ENCODE measurements around the gene ATP1A4. TPM values are rescaled to one million over a fixed set of nuclear protein-coding genes. Genes with fewer than 3 reads are reported as not detected.

The ATP1A4 gene
- total RNA-seq, 4 donors from 2014 or later = 0.07 to 0.47 TPM; not detected in 2

GRCh38 chr1:160186729-160187128 lies 35.3 kb downstream of the ATP1A4 start:
- Histone ChIP-seq H3K4me1 (peaks cover 28 to 41% of the 10 kb centered on the region in 2 donors), H3K27ac (peak overlapping the region; percentile 90 to 95 (median 92)), H3K9me3 (no peaks in the 10 kb centered on the region), H3K27me3 (no peaks in the 10 kb centered on the region), H3K4me3 (no peak overlapping the region), H3K36me3 (no peaks in the 10 kb centered on the region)
- intact Hi-C loops (cut with DNase I; ENCODE audit: low total_unique reads) = no loop called here
- DNase-seq (no peak), ATAC-seq (no peak)
- TF ChIP-seq CTCF (IDR thresholded peaks at IDR 0.05 in 4 of 5, conservative IDR thresholded peaks at IDR 0.05 in 1 of 5) = no peak
- TF ChIP-seq POLR2A (IDR thresholded peaks at IDR 0.05) = no peak
- in situ Hi-C loops (cut with MboI; ENCODE audit: low sequenced_read_pairs in 4 of 4) = loop anchor here in 1 of 4 donors (10.0 kb wide), 1 partner anchor 82 kb away; no protein-coding TSS in a partner anchor

GRCh38 chr1:160187407-160187806 lies 36.0 kb downstream of the ATP1A4 start:
- ATAC-seq = no peak

GRCh38 chr1:160188341-160188740 lies 36.9 kb downstream of the ATP1A4 start:
- H3K9me3 ChIP-seq = no peaks in the 10 kb centered on the region
- peaks cover 45 to 55% of the 10 kb centered on the region in 2 donors for H3K4me1 ChIP-seq
- intact Hi-C loops (cut with DNase I; ENCODE audit: low total_unique reads) (loop anchor here (2.0 kb wide), 1 partner anchor 20 kb away; no protein-coding TSS in a partner anchor), in situ Hi-C loops (cut with MboI; ENCODE audit: low sequenced_read_pairs in 4 of 4) (loop anchor here in 1 of 4 donors (10.0 kb wide), 1 partner anchor 84 kb away; no protein-coding TSS in a partner anchor)
- no peak for TF ChIP-seq POLR2A (IDR thresholded peaks at IDR 0.05)
- TF ChIP-seq CTCF (IDR thresholded peaks at IDR 0.05 in 4 of 5, conservative IDR thresholded peaks at IDR 0.05 in 1 of 5) = no peak
- H3K27me3 ChIP-seq = no peaks in the 10 kb centered on the region
- peak overlapping the region; percentile 90 to 95 (median 92) for H3K27ac ChIP-seq
- no peaks in the 10 kb centered on the region for H3K36me3 ChIP-seq
- no peak overlapping the region for H3K4me3 ChIP-seq
- no peak for ATAC-seq
- no peak for DNase-seq

More at GRCh38 chr1:160187407-160187806, 36.0 kb downstream of the ATP1A4 start:
- in situ Hi-C loops (cut with MboI; ENCODE audit: low sequenced_read_pairs in 4 of 4) = loop anchor here in 1 of 4 donors (10.0 kb wide), 1 partner anchor 83 kb away; no protein-coding TSS in a partner anchor
- no peaks in the 10 kb centered on the region for H3K9me3 ChIP-seq
- H3K36me3 ChIP-seq = no peaks in the 10 kb centered on the region
- peak overlapping the region; percentile 90 to 95 (median 92) for H3K27ac ChIP-seq
- intact Hi-C loops (cut with DNase I; ENCODE audit: low total_unique reads) = no loop called here
- H3K27me3 ChIP-seq = no peaks in the 10 kb centered on the region
- TF ChIP-seq CTCF (IDR thresholded peaks at IDR 0.05 in 4 of 5, conservative IDR thresholded peaks at IDR 0.05 in 1 of 5) (no peak), POLR2A (IDR thresholded peaks at IDR 0.05) (no peak)
- DNase-seq = no peak
- H3K4me1 ChIP-seq = peaks cover 35 to 47% of the 10 kb centered on the region in 2 donors
- no peak overlapping the region for H3K4me3 ChIP-seq

- Histone ChIP-seq H3K27me3 (no peaks in the 10 kb centered on the region), H3K36me3 (peaks cover 0 to 11% of the 10 kb centered on the region in 2 donors), H3K27ac (peak within 1 kb of the TSS; percentile 90 to 95 (median 92)), H3K4me1 (peaks cover 56 to 66% of the 10 kb centered on the region in 2 donors), H3K9me3 (no peaks in the 10 kb centered on the region), H3K4me3 (peak within 1 kb of the TSS; percentile 41 to 54 (median 47))
- intact Hi-C loops (cut with DNase I; ENCODE audit: low total_unique reads) = loop anchor here (2.0 to 5.0 kb wide), 3 partner anchors 21 to 152 kb away; partner anchors contain the start of genes ATP1A2, COPA and NCSTN
- peak; percentile 45 to 86 for DNase-seq
- TF ChIP-seq CTCF (IDR thresholded peaks at IDR 0.05 in 4 of 5, conservative IDR thresholded peaks at IDR 0.05 in 1 of 5) (no peak), POLR2A (IDR thresholded peaks at IDR 0.05) (peak in 1 of 2 donors; percentile 64)
- in situ Hi-C loops (cut with MboI; ENCODE audit: low sequenced_read_pairs in 4 of 4) = loop anchor here in 3 of 4 donors (5.0 to 10.0 kb wide), 5 partner anchors 57 to 185 kb away; no protein-coding TSS in a partner anchor
- peak; percentile 52 to 58 for ATAC-seq
Measured at GRCh38 chr1:160189649-160190625, 38.5 kb downstream of the ATP1A4 start, which contains the start of gene CASQ1. Gene CASQ1, plus strand, starts transcription at chr1:160190575. Its CDS starts 177 bp downstream, at chr1:160190752.

All from gastrocnemius medialis (tissue), 4 donors.